HCT116 (cell line): ENCODE measurements around the gene COL15A1. TPM values are rescaled to one million over a fixed set of nuclear protein-coding genes. Genes with fewer than 3 reads are reported as not detected.

Experiments used
- ATAC-seq: fragments of 200-7000 bp; cut with Tn5 transposase; 2 replicates; pipeline ENCODE4 v1.9.1; 2020; ENCODE audit warnings: mild to moderate bottlenecking, moderate library complexity
- BruUV-seq: library from RNA; stranded (reverse); fragments of 400-500 nt; replicated peaks from 2 replicates; lab custom pipeline; 2021; lab: Mats Ljungman, UMichigan
- CTCF ChIA-PET: fragments of 300-600 bp; sonication (Branson Sonifier 250); formaldehyde crosslinking; loops from one replicate; lab custom pipeline; 2021; ENCODE audit warnings: antibody characterized with exemption; lab: Charles Lee
- POLR2A ChIA-PET: fragments of 300-600, 350-600 bp; sonication (Branson Sonifier 250); formaldehyde crosslinking; loops from one replicate; lab custom pipeline; 2021; ENCODE audit warnings: antibody characterized with exemption; lab: Charles Lee
- RAD21 ChIA-PET, 2 experiments: fragments of 300-600 bp; sonication (Branson Sonifier 250); formaldehyde crosslinking; loops; one replicate each; lab custom pipeline; 2023; ENCODE audit warnings: low total read pairs in 2 of 2; ENCODE audit not compliant: uncharacterized antibody in 2 of 2, unreplicated experiment in 2 of 2, low non-redundant PET in 1 of 2; lab: Charles Lee
- DNase-seq: peaks from one replicate; pipeline ENCODE4 v3.0.0-alpha.2; 2010; ENCODE audit warnings: low read depth, low spot score
- H2AFZ ChIP-seq: fragments of 200-600 bp; shearing (Covaris generic), sonication (generic); 2 replicates; pipeline ENCODE4 v1.6.1; 2017; ENCODE audit warnings: low read depth, mixed run types, mixed read lengths, antibody characterized with exemption, low read length; ENCODE audit not compliant: poor library complexity, severe bottlenecking
- H3K27ac ChIP-seq: 2 replicates; pipeline ENCODE4 v1.5.1; 2012; ENCODE audit warnings: low read depth, low read length
- H3K27me3 ChIP-seq: fragments of 200-600 bp; sonication (generic); 2 replicates; pipeline ENCODE4 v1.6.1; 2016; ENCODE audit warnings: mixed run types, low read length, mixed read lengths; ENCODE audit not compliant: insufficient read depth
- H3K36me3 ChIP-seq, 2 experiments: fragments of 200-500 bp in 1 of 2; fragments of 200-600 bp in 1 of 2; sonication (Bioruptor generic) in 1 of 2; sonication (generic) in 1 of 2; 2 replicates each; pipeline versions ENCODE4 v1.5.1 to v1.6.1; 2014 to 2016; ENCODE audit warnings: low read length in 2 of 2, inconsistent platforms in 1 of 2, mixed read lengths in 1 of 2, mixed run types in 1 of 2; ENCODE audit not compliant: insufficient read depth in 2 of 2, control insufficient read depth in 1 of 2
- H3K4me1 ChIP-seq, 2 experiments: fragments of 200-600 bp in 1 of 2; sonication (generic) in 1 of 2; 2 replicates each; pipeline versions ENCODE4 v1.5.1 to v1.6.1; 2012 to 2017; ENCODE audit warnings: low read length in 2 of 2, inconsistent platforms in 1 of 2, mild to moderate bottlenecking in 1 of 2, mixed read lengths in 1 of 2, mixed run types in 1 of 2, moderate library complexity in 1 of 2; ENCODE audit not compliant: insufficient read depth in 2 of 2, control insufficient read depth in 1 of 2
- H3K4me2 ChIP-seq: fragments of 200-600 bp; sonication (generic); 2 replicates; pipeline ENCODE4 v1.6.1; 2017; ENCODE audit warnings: mixed run types, low read length, mixed read lengths
- H3K4me3 ChIP-seq, 2 experiments: fragments of 200-600 bp in 1 of 2; sonication (generic) in 1 of 2; replicated peaks in 1 of 2; 2 replicates each; pipeline ENCODE4 v1.5.1; 2011 to 2016; ENCODE audit warnings: low read length in 2 of 2, control low read depth in 1 of 2, low read depth in 1 of 2, mild to moderate bottlenecking in 1 of 2, mixed read lengths in 1 of 2, mixed run types in 1 of 2
- H3K79me2 ChIP-seq: fragments of 200-600 bp; sonication (generic); 2 replicates; pipeline ENCODE4 v1.6.1; 2017; ENCODE audit warnings: mild to moderate bottlenecking, mixed run types, low read length, moderate library complexity, mixed read lengths; ENCODE audit not compliant: insufficient read depth
- H3K9ac ChIP-seq: fragments of 200-600 bp; sonication (generic); 2 replicates; pipeline ENCODE4 v1.6.1; 2016; ENCODE audit warnings: low read length, mixed read lengths
- H3K9me2 ChIP-seq: fragments of 200-600 bp; sonication (generic), shearing (Covaris generic); 2 replicates; pipeline ENCODE4 v1.6.1; 2017; ENCODE audit warnings: mixed run types, mild to moderate bottlenecking, moderate library complexity; ENCODE audit not compliant: insufficient read depth
- H3K9me3 ChIP-seq, 2 experiments: fragments of 200-500 bp in 1 of 2; fragments of 200-600 bp in 1 of 2; sonication (Bioruptor generic) in 1 of 2; sonication (generic) in 1 of 2; 2 replicates each; pipeline ENCODE4 v1.6.1; 2014 to 2017; ENCODE audit warnings: low read length in 2 of 2, mixed read lengths in 2 of 2, inconsistent platforms in 1 of 2, low read depth in 1 of 2, mild to moderate bottlenecking in 1 of 2, mixed run types in 1 of 2, moderate library complexity in 1 of 2; ENCODE audit not compliant: control insufficient read depth in 1 of 2, insufficient read depth in 1 of 2
- H4K20me1 ChIP-seq: fragments of 200-600 bp; sonication (generic), shearing (Covaris generic); 2 replicates; pipeline ENCODE4 v1.6.1; 2017; ENCODE audit warnings: mixed run types, mild to moderate bottlenecking, moderate library complexity; ENCODE audit not compliant: insufficient read depth
- ATF3 ChIP-seq: IDR thresholded peaks from 2 replicates; pipeline ENCODE4 v1.6.1; 2012
- CEBPB ChIP-seq: IDR thresholded peaks from 2 replicates; pipeline ENCODE4 v1.6.1; 2012; ENCODE audit warnings: low read depth
- CTCF ChIP-seq, 3 experiments: fragments of 200-600 bp in 1 of 3; sonication (generic) in 1 of 3; IDR thresholded peaks in 2 of 3; conservative IDR thresholded peaks in 1 of 3; 2 replicates each; pipeline ENCODE4 v1.5.1; 2012 to 2017; ENCODE audit warnings: low read depth in 2 of 3, low read length in 2 of 3, antibody characterized with exemption in 1 of 3, borderline replicate concordance in 1 of 3, control low read depth in 1 of 3, mild to moderate bottlenecking in 1 of 3, mixed read lengths in 1 of 3, mixed run types in 1 of 3, moderate library complexity in 1 of 3; ENCODE audit not compliant: insufficient read depth in 1 of 3
- ELF1 ChIP-seq: IDR thresholded peaks from 2 replicates; pipeline ENCODE4 v1.6.1; 2012; ENCODE audit warnings: low read depth, borderline replicate concordance
- EZH2 ChIP-seq: fragments of 200-600 bp; sonication (generic); IDR thresholded peaks from 2 replicates; pipeline ENCODE4 v1.6.1; 2017; ENCODE audit warnings: antibody characterized with exemption, mixed run types
- FOSL1 ChIP-seq: IDR thresholded peaks from 2 replicates; pipeline ENCODE4 v1.6.1; 2012; ENCODE audit warnings: low read depth
- JUND ChIP-seq: IDR thresholded peaks from 2 replicates; pipeline ENCODE4 v1.6.1; 2012
- MAX ChIP-seq: IDR thresholded peaks from 2 replicates; pipeline ENCODE4 v1.6.1; 2012
- POLR2A ChIP-seq: IDR thresholded peaks from 2 replicates; pipeline ENCODE4 v1.7.0; 2011; ENCODE audit warnings: borderline replicate concordance; ENCODE audit not compliant: insufficient read depth, insufficient read length; ENCODE audit errors: extremely low read depth
- POLR2AphosphoS5 ChIP-seq: IDR thresholded peaks from 2 replicates; pipeline ENCODE4 v1.6.1; 2011; ENCODE audit warnings: mild to moderate bottlenecking, low read depth, low read length, moderate library complexity
- RAD21 ChIP-seq: IDR thresholded peaks from 2 replicates; pipeline ENCODE4 v1.6.1; 2012; ENCODE audit warnings: low read depth, mild to moderate bottlenecking
- REST ChIP-seq: IDR thresholded peaks from 2 replicates; pipeline ENCODE4 v1.6.1; 2012; ENCODE audit warnings: low read depth
- SIN3A ChIP-seq: IDR thresholded peaks from 2 replicates; pipeline ENCODE4 v1.6.1; 2012; ENCODE audit warnings: low read depth
- SP1 ChIP-seq: IDR thresholded peaks from 2 replicates; pipeline ENCODE4 v1.6.1; 2012; ENCODE audit warnings: low read depth
- SRF ChIP-seq: IDR thresholded peaks from 2 replicates; pipeline ENCODE4 v1.6.1; 2012; ENCODE audit warnings: low read depth
- TCF7L2 ChIP-seq: IDR thresholded peaks from 2 replicates; pipeline ENCODE4 v1.7.0; 2011; ENCODE audit warnings: borderline replicate concordance, inconsistent platforms; ENCODE audit not compliant: insufficient read depth, insufficient read length; ENCODE audit errors: extremely low read depth
- YY1 ChIP-seq: IDR thresholded peaks from 2 replicates; pipeline ENCODE4 v1.6.1; 2011; ENCODE audit warnings: low read length, low read depth, moderate library complexity, mild to moderate bottlenecking; ENCODE audit not compliant: insufficient replicate concordance; ENCODE audit errors: extremely low read depth
- ZBTB33 ChIP-seq: IDR thresholded peaks from 2 replicates; pipeline ENCODE4 v1.6.1; 2011; ENCODE audit warnings: mild to moderate bottlenecking, low read length, moderate library complexity; ENCODE audit not compliant: insufficient replicate concordance; ENCODE audit errors: extremely low read depth
- ZFX ChIP-seq: fragments of 450-650 bp; IDR thresholded peaks from 2 replicates; pipeline ENCODE4 v1.6.1; 2017
- ZNF274 ChIP-seq: fragments of 200-500 bp; sonication (Bioruptor generic); IDR thresholded peaks from 2 replicates; pipeline ENCODE4 v1.6.1; 2014; ENCODE audit warnings: mild to moderate bottlenecking, low read depth, low read length, inconsistent platforms
- intact Hi-C: fragments of 100-400 bp; cut with micrococcal nuclease; formaldehyde crosslinking; loops from 2 replicates; pipeline ENCODE4 v1.10.0; 2022
- total RNA-seq: library from RNA; stranded (reverse); gene quantifications from one replicate; pipeline ENCODE4 v1.2.1, GENCODE V29; 2021; ENCODE audit not compliant: unreplicated experiment

Gene COL15A1
- total RNA-seq, 1 experiment from 2014 or later = 0.15 TPM

GRCh38 chr9:99005651-99006050 is 61.9 kb downstream of the COL15A1 start:
- no peak for ATAC-seq
- intact Hi-C loops = no loop called here

More at GRCh38 chr9:99005651-99006050, 61.9 kb downstream of the COL15A1 start:
- DNase-seq = no peak
- Histone ChIP-seq H3K27ac (no peak overlapping the region), H3K4me3 (no peak overlapping the region), H3K4me2 (no peak overlapping the region), H2AFZ (no peak overlapping the region), H3K9ac (no peak overlapping the region), H3K27me3 (peaks cover 6% of the 10 kb centered on the region; the same call in 1 of the 2 replicates), H4K20me1 (no peaks in the 10 kb centered on the region), H3K4me1 (no peaks in the 10 kb centered on the region), H3K9me3 (peaks cover 0 to under 1% of the 10 kb centered on the region in 2 experiments; a peak in 1 of 4 replicates), H3K9me2 (no peaks in the 10 kb centered on the region), H3K79me2 (no peaks in the 10 kb centered on the region), H3K36me3 (no peaks in the 10 kb centered on the region)
- CTCF ChIA-PET = interaction anchor here (1.0 kb wide), 1 partner anchor 8 kb away, joined by 3 read pairs; no protein-coding TSS in a partner anchor
- TF ChIP-seq SIN3A (no peak), CEBPB (no peak), ELF1 (no peak), POLR2AphosphoS5 (no peak), REST (no peak), ATF3 (no peak), CTCF (IDR thresholded peaks at IDR 0.05 in 2 of 3, conservative IDR thresholded peaks at IDR 0.05 in 1 of 3; ENCODE audit: borderline replicate concordance in 1 of 3, insufficient read depth in 1 of 3, low read depth in 2 of 3, low read length in 2 of 3) (no peak), JUND (no peak), ZFX (no peak), POLR2A (no peak), TCF7L2 (no peak), ZNF274 (no peak), YY1 (no peak), ZBTB33 (no peak), RAD21 (no peak), MAX (no peak), FOSL1 (no peak), SP1 (no peak), EZH2 (no peak), SRF (no peak)
- POLR2A ChIA-PET = no interaction called here
- RAD21 ChIA-PET = no interaction called here
- no TSS peak for BruUV-seq
